ENCODE measurements around the gene PTPN3. TPM values are rescaled to one million over a fixed set of nuclear protein-coding genes. Genes with fewer than 3 reads are reported as not detected.

The PTPN3 gene
- total RNA-seq, 4 donors from 2014 or later, result 31.6 to 64.0 (median 38.7) TPM

DNA sequence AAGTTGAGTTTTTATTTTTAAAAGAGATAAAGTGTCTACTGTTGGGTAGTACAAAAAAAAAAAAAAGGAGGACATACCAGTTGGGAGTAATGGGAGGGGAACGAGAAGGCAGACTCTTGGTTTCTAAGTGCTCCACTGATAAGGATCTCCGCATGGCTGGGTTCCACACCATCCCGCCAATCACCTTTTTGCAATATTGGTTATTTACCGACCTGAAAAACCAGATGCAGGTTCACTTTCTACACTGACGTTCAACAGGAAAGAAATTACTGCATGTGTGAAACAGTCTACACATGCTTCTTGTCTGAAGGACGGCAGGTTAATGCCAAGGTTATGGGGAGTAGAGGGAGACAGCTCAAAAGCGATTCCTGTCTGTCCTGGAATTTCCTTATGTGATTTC lies 75.5 kb downstream of the PTPN3 start:
- Histone ChIP-seq H3K9me3 (no peaks in the 10 kb centered on the region), H3K27ac (peak overlapping the region; percentile 67), H3K4me1 (peaks cover 11% of the 10 kb centered on the region), H3K4me3 (no peak overlapping the region), H3K36me3 (peaks cover 37% of the 10 kb centered on the region), H3K27me3 (no peaks in the 10 kb centered on the region)
- peak in 1 of 3 donors; percentile 57 for TF ChIP-seq POLR2AphosphoS5 (IDR thresholded peaks at IDR 0.05)
- no peak for TF ChIP-seq EP300 (IDR thresholded peaks at IDR 0.05)
- TF ChIP-seq POLR2A (IDR thresholded peaks at IDR 0.05), result no peak
- TF ChIP-seq, protein P1, sequence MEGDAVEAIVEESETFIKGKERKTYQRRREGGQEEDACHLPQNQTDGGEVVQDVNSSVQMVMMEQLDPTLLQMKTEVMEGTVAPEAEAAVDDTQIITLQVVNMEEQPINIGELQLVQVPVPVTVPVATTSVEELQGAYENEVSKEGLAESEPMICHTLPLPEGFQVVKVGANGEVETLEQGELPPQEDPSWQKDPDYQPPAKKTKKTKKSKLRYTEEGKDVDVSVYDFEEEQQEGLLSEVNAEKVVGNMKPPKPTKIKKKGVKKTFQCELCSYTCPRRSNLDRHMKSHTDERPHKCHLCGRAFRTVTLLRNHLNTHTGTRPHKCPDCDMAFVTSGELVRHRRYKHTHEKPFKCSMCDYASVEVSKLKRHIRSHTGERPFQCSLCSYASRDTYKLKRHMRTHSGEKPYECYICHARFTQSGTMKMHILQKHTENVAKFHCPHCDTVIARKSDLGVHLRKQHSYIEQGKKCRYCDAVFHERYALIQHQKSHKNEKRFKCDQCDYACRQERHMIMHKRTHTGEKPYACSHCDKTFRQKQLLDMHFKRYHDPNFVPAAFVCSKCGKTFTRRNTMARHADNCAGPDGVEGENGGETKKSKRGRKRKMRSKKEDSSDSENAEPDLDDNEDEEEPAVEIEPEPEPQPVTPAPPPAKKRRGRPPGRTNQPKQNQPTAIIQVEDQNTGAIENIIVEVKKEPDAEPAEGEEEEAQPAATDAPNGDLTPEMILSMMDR (IDR thresholded peaks at IDR 0.05), result no peak
- no peak for DNase-seq (ENCODE audit: low spot score in 2 of 2)
- 48% methylated on average over 7 of the region's 7 CpGs for WGBS

DNA sequence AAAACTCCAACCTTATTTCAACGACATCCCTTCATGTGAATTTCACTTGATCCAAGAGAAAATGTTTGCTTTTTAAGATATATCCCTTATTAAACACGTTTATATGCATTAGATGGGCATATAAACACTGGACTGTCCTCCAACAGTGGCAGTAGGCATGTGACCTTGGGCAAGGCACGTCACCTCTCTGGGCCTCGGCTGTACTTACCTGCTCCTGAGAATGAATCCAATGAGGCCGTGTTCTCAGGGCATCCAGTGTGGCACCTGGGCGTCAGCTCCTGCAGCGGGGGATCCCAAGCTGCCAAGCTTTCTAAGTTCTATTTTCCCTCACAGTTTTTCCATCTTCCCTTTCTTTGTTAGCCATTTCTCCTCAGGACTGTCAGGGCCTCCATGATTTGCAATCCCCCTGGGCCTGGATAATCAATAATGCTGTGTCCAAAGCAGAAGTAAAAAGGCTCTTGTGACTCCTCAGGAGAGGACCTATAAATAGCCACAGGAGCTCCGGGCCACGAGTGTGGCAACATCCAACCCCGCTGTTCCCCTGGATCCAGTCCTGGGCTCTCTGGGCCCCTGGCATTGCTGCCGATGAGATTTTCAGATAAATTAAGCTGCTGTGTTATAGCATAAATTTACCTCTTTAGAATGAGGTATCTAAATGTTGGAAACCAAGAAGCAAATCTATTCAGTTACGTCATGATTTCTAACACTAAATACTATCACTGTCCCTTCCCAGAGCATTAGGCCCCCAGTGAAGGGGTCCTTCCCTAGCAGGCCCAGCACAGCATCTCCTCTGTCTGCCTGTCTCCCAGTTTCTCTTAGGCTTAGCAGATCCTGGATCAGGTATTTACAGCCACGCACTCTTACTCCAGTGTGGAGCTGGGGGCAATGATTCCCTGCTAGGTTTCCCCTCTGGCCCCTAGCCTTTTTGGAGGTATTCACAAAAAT lies 76.8 kb downstream of the PTPN3 start:
- H3K9me3 ChIP-seq, result no peaks in the 10 kb centered on the region
- H3K36me3 ChIP-seq, result peaks cover 33% of the 10 kb centered on the region
- WGBS, result 63% methylated on average over 13 of the region's 13 CpGs
- no peak for DNase-seq (ENCODE audit: low spot score in 2 of 2)
- H3K4me3 ChIP-seq, result no peak overlapping the region
- H3K27me3 ChIP-seq, result no peaks in the 10 kb centered on the region
- H3K27ac ChIP-seq, result no peak overlapping the region
- H3K4me1 ChIP-seq, result peaks cover 11% of the 10 kb centered on the region
- TF ChIP-seq, protein P1 (IDR thresholded peaks at IDR 0.05), result no peak
- TF ChIP-seq POLR2AphosphoS5 (IDR thresholded peaks at IDR 0.05) (no peak), POLR2A (IDR thresholded peaks at IDR 0.05) (no peak), EP300 (IDR thresholded peaks at IDR 0.05) (no peak)

DNA sequence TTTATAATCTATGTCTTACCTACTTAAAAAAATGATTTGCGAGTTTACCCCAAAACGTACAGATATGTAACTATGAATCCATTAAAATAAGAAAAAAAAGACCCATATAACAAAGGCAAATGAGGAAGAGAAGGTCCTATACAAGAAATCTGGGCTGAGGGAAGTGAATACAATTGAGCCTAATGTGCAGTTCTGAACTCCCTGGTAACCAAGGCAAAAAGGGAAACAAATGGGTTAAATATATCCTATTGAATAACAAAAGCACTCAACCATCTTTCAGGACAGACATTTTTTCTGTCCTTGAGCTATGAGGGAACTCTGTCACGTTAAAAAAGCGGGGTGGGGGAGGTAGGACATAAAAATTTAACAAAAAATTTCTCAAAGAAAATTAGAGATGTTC lies 78.6 kb downstream of the PTPN3 start:
- no peaks in the 10 kb centered on the region for H3K9me3 ChIP-seq
- H3K36me3 ChIP-seq, result peaks cover 35% of the 10 kb centered on the region
- WGBS, result 79% methylated on average over 4 of the region's 4 CpGs
- H3K27me3 ChIP-seq, result no peaks in the 10 kb centered on the region
- H3K27ac ChIP-seq, result no peak overlapping the region
- no peak overlapping the region for H3K4me3 ChIP-seq
- TF ChIP-seq EP300 (IDR thresholded peaks at IDR 0.05), result no peak
- DNase-seq (ENCODE audit: low spot score in 2 of 2), result no peak
- peaks cover 11% of the 10 kb centered on the region for H3K4me1 ChIP-seq

DNA sequence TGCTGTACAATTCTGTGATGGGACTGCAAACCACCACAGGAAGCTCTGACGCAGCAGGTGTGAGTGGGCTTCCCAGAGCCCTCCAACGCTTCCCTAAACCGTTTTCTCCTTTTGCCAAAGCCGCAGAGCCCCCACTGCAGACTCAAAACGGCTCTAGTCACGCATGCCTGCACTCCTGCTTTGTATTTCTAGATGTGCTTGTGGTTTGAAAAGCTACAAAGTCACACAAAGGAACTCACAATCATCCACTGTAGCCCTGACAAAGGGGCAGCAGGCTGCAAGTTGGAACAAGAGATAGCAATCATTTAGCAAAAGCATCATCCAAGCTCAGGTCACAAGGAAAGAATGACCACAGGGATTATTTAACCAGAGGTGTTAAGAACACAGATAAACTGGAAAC lies 79.3 kb downstream of the PTPN3 start:
- DNase-seq (ENCODE audit: low spot score in 2 of 2), result no peak
- TF ChIP-seq POLR2AphosphoS5 (IDR thresholded peaks at IDR 0.05) (no peak), POLR2A (IDR thresholded peaks at IDR 0.05) (no peak), EP300 (IDR thresholded peaks at IDR 0.05) (no peak)
- TF ChIP-seq, protein P1 (IDR thresholded peaks at IDR 0.05), result no peak
- no peak overlapping the region for H3K4me3 ChIP-seq
- peaks cover 11% of the 10 kb centered on the region for H3K4me1 ChIP-seq
- H3K27ac ChIP-seq, result no peak overlapping the region
- H3K36me3 ChIP-seq, result peaks cover 40% of the 10 kb centered on the region
- no peaks in the 10 kb centered on the region for H3K9me3 ChIP-seq
- 79% methylated on average over 6 of the region's 6 CpGs for WGBS
- no peaks in the 10 kb centered on the region for H3K27me3 ChIP-seq

DNA sequence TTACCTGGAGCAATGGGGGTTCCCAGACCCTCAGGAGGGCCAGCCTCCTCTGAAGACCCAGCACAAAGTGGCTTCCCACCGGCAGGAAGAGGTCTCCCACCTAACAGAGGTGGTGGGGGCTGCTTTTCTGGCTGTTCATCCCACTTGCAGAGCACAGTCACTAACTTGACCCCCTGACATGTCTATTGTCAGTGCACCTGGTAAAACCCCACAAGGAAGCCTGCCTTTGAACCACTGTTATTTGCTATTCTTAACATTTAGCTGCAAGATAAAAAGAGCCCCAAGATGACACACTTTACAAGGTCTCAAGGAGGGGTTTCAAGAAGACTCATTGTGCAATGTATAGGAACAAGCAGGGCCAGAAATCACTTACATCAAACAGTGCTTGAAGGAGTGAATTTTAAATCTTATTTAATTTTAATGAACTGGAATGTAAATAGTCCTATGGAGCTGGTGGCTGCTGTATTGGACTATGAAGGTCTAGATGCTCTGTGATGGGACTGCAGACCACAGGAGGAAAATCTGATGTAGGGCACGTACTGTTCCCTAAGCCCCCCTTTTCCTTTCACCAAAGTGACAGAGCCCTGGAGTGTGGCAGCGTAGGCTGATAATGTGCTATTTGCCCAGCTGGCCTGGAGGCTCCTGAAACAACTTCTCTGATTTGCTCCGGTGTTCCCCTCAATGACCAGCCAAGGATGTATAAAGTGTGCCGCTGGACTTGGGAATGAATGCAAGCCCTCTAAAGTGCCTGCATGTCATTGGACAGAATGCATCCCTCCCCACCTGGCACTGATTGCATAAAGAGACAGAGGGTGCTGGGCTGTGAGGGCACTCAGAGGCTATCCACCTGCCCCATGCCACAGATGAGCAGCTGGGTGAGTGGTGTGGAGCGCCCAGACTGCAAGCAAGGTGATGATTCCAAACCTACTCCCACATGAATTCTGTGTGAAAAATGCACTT lies 80.2 kb downstream of the PTPN3 start:
- peaks cover 11% of the 10 kb centered on the region for H3K4me1 ChIP-seq
- WGBS, result 87% methylated on average over 5 of the region's 6 CpGs
- H3K9me3 ChIP-seq, result no peaks in the 10 kb centered on the region
- no peaks in the 10 kb centered on the region for H3K27me3 ChIP-seq
- H3K36me3 ChIP-seq, result peaks cover 40% of the 10 kb centered on the region
- TF ChIP-seq EP300 (IDR thresholded peaks at IDR 0.05) (no peak), POLR2AphosphoS5 (IDR thresholded peaks at IDR 0.05) (no peak), POLR2A (IDR thresholded peaks at IDR 0.05) (no peak)
- TF ChIP-seq, protein P1 (IDR thresholded peaks at IDR 0.05), result no peak
- peak overlapping the region; percentile 60 for H3K27ac ChIP-seq
- H3K4me3 ChIP-seq, result no peak overlapping the region
- DNase-seq (ENCODE audit: low spot score in 2 of 2), result no peak
